NCI-H524 (cell line): ENCODE measurements around the gene SRXN1.
"Not testable (repeated sequence)": the region's sequence is repeated elsewhere in the genome, so short reads cannot be mapped to it uniquely, and the experiment has no call there.

ENCODE experiments used
- DNase-seq, 2 experiments: peaks; one replicate each; lab custom pipeline; 2025; lab: John Stamatoyannopoulos, UW

SRXN1 gene

DNA sequence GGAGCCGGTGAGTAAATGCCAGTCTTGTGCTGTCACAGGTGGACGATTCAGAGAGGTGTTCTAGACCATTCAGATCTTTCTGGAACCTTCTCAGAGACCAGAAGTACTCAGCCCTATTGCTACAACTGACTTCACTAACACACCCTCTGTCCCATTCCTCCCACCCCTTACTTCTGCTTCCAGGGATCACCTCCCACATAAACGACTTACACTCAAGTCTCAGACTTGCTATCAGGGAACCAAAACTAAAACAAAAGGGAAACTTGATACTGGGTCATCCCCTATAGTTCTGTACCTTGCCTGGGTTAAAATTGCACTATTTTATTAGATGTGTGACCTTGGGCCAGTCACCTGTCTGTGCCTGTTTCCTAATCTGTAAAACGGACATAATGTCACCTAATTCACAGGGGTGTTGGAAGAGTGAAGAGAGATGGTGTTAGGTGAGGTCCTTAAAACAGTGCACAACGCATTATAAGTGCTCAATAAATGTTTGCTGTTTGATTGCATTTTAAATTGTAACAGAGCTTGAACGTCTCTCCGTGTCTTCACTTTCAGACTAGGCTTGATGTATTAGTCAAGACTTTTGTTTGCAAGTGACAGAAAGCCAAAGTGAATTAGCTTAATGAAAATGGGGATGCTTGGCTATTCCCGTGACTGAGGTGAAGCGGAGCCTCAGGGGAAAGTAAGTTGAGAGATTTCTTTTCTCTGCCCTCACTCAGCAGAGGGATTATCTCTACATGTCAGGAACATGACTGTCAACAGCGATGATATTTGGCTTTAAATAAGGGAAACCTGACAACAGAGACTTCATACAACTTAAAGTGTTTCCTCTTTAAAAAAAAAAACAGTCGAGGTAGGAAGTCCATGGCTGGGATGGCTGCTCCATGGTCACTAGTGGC is 3.0 kb upstream of the SRXN1 start:
- DNase-seq = no peak

DNA sequence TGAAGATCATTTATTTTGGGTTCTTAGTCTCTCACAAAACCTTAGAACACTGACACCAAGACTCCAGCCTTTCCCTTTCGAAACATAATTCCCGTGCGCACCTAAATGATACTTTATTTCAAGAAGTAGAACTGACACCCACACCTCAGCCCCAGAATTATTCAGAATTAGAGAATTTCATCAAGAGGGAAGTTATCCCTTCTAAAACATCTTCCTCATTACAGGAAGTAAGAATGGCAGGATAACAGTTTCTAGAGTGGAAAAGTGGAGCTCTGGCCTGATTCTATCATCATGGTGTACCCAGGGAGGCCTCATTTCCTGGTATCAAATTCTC is 1.4 kb upstream of the SRXN1 start:
- no peak for DNase-seq

DNA sequence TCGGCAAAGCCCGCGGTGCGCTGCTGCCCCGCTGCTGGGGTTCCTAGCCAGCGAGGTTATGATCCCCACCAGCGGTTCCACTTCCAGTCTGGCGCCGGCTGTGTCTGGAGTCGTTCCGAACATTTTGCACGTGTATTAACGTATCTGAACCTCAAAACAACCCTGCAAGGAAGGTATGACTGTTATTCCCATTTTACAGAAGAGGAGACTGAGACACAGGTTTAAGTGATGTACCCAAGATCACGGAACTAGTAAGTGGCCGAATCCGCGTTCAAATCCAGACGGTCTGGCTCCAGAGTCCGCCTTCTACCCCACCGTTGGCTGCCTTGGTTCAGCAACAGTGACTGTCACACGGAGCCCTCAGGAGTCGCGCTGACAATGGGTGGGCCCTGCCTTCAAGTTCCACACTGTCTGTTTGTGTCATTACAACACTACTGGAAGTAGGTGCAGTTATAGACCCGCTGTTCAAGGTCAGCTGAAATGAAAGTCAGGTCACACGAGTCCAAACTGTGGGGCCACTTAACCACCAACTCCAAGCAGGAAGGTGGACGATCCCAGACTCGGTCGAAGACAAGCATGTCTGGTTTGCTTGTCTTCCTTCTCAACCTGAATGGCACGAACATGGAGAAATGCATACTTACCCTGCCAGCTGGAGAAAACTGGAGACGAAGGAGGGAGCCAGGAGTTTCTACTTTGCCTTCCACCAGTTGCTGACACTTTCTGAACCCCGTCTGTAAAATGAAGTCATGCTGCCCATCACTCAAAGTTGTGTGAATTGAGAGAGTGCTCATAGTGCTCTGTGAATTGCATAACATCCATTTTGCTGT is 803 bp upstream of the SRXN1 start:
- DNase-seq = no peak

DNA sequence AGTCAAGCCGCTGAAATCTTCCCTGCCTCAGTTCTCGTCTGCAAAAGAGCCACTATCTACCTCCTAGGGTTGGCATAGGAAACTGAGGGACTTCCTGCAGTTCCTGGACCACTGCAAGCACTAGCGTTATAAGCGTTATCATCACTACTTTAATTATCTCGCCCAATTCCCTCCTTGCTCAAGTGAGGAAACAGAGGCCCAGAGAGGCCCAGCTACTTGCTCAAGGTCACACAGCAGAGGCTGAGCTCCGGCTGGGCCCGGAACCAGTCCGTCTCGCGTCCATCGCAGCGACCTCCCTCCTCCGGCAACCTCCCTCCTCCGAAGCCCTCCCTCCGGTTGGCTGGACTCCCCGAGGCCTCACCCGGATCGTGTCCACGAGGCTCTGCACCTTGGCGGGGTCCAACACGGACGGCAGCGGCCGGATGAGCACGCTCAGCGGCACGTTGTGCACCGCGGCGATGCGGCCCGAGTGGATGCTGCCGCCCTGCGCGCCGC is 338 bp downstream of the SRXN1 start:
- DNase-seq = no peak

DNA sequence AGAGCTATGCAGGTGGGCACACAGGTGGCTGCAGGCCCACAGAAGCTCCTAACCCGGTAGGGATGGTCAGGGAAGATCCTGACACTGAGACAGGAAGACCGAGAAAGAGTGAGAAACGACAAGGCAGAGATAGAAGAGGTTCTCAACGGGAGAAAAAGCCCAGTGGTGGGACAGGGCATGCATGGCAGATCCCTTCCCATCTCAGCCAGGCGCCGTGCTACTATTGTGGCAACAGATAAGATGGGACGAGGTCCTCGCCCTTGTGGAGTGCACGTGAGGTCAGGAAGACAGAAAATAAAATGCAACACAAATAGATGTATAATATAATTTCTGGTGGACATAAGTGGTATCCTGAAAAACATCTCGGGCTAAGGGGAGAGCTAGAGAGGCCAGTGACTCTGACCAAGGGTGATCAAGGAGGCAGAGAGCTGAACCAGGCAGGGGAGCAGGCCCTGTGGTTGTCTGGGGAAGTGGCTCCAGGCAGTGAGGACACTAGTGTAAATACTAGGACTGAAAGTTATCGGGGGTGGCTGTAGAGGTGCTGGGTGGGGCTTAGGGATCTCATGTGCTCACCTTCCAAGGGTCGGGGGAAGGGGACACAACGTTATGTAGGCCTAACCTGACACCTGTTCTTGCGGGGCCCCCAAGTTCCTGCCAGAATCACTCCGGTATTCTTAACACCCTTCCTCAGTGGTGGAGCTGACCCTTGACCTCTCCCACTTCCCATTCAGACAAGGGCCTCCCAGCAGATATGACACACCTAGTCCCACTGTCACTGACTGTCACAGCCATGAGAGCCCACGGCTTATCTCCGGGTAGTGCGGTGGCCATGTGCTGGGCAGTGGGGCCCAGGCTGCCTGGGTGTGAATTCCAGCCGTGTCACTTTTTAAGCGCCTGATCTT is 1.0 kb downstream of the SRXN1 start:
- peak in 1 of 2 experiments; percentile 36 for DNase-seq

DNA sequence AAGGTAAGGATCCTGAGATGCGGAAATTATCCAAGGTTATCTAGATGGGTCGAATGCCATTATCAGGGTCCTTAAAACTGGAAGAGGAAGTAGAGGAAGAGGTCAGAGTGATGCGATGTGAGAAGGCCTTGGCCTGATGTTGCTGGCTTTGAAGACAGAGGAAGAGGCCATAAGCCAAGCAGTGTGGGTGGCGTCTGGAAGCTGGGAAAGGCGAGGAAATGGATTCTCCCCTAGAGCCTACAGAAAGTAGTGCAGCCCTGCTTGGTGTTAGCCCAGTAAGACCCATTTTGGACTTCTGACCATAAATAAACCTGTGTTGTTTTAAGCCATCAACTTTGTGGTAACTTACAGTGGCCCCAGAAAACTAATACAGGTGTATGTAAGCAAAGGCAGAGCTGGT is 2.0 kb downstream of the SRXN1 start:
- DNase-seq = no peak

DNA sequence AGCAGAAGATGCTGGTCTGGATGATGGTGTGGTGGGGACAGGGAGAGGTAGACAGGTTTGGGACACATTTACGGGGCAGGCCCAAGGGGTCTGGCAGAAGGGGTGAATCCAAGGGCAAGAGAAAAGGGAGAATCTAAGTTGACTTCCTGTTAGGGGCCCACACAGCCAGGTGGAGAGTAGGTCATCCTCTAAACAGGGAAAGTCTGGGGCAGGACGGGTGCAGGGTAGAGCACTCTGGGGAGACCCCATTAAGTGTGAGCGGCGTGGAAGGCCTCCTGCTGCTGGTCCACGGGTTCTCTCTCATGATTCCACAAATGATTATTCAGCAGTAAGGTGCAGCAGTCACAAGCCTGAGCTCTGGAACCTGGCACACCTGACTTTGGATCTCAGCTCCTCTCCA is 2.7 kb downstream of the SRXN1 start:
- DNase-seq = no peak

DNA sequence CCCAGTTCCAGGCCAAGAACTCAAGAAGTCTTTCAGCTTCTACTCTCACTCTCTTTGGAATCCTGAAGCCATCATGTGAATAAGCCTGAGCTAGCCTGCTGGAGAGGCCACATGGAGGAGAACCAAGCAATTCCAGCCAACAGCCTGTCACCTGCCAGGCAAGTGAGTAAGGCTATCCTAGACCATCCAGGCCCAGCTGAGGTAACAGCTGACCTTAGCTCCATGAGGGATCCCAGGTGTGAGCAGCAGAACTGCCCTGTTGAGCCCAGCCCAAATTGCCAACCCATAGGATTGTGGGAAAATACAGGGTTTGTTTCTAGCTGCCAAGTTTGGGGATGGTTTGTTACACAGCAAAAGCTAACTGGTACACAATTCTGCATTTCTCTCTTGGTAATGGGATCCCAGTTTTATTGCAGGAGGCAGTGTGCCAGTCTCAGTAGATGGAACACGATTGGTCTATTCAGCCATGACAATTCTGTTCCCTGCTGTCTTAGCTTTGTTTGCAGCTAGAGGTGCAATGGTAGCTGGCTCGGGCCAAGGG is 5.5 kb downstream of the SRXN1 start:
- no peak for DNase-seq

DNA sequence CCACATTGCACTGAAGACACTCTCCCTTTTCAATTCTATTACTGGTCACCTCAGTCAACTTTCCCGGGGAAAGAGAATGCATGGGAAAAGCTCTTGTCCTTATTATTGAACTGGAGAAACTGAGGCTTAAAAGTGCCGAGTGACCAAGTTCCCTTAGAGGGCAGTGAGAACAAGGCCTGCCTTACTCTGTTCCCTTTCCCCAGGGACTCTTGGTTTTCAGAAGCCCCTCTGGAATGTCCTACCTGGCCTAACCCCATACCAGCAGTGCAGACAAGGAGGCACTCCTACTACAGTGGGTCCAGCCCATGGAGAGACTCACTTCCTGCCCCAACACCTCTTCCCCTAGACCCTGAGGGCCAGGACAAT is 6.1 kb downstream of the SRXN1 start:
- DNase-seq = no peak

DNA sequence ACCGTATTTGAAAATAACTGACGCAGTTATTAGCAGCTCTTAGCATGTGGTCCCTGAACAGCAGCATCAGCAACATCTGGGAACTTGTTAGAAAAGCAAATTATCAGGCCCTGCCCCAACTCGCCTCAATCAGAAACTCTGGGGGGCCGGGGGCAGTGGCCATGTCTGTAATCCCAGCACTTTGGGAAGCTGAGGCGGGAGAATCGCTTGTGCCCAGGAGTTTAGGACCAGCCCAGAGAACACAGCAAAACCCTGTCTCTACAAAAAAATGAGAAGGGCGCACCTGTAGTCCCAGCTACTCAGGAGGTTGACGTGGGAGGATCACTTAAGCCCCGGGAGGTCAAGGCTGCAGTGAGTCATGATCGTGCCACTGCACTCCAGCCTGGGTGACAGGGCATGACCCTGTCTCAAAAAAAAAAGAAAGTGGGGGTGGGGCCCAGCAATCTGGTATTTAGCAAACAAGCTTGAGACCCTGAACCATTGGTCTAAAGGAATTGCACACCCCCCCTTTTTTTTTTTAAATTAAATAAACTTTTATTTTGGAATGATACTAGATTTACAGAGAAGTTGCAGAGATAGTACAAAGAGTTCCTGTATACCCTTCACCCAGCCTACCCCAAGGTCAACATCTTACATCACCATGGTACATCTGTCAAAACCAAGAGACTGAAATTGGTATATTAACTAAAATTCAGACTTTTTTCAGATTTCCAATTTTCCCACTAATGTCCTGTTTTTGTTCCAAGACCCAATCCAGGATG is 6.7 kb downstream of the SRXN1 start:
- no peak for DNase-seq

DNA sequence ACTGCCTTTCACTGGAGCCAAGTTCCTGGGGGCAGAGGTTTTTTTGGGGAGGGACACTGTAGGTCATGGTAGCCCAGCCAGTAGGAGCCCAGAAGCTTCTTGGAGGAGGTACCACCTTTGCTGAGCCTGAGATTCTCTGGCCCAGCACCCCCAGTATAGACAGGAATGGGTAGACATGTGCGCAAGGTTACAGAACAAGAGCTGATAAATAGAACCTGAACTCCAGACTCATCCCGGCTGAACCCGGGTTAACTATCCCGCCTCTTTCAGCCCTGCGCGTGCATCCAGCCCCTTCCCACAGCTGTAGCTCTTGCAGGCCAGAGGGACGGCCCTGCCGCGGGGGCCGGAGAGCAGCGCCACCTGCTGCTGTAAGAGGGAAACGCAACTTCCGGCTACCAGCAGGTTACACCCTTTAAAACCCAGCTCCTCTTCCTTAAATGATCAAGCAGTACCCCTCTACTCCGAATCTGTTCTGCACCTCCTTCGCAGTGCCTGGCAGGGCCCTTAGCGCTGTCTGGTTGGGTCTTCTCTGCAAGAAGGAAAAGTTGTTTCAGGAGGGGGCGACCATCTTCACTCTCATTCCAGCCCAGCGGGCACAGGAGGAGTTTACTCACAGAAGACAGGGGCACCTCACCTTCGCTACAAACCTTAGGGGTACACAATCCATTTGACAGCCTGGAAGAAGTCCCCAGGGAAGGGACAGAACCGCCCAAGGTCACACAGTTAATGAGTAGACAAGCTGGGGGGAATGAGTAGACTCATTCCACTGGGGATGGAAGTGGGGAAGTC is 7.5 kb downstream of the SRXN1 start:
- peak; percentile 64 to 84 for DNase-seq

DNA sequence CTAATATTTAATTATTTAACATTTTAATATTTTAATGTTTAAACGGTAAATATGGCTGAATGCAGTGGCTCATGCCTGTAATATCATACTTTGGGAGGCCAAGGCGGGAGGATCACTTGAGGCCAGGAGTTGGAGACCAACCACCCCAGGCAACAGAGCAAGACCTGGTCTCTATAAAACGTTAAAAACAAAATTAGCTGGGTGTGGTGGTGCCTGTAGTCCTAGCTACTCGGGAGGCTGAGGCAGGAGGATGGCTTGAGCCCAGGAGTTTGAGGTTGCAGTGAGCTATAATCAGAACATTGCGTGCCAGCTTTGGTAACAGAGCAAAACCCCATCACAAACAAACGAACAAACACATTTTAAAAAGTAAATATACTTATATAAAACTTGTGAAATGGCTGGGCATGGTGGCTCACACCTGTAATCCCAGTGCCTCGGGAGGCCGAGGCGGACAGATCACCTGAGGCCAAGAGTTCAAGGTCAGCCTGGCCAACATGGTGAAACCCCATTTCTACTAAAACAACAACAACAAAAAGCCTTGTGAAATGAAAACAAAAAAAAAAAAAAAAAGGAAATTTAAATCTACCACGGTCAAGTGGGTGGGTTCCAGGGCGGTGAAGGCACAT is 8.2 kb downstream of the SRXN1 start:
- DNase-seq = no peak

DNA sequence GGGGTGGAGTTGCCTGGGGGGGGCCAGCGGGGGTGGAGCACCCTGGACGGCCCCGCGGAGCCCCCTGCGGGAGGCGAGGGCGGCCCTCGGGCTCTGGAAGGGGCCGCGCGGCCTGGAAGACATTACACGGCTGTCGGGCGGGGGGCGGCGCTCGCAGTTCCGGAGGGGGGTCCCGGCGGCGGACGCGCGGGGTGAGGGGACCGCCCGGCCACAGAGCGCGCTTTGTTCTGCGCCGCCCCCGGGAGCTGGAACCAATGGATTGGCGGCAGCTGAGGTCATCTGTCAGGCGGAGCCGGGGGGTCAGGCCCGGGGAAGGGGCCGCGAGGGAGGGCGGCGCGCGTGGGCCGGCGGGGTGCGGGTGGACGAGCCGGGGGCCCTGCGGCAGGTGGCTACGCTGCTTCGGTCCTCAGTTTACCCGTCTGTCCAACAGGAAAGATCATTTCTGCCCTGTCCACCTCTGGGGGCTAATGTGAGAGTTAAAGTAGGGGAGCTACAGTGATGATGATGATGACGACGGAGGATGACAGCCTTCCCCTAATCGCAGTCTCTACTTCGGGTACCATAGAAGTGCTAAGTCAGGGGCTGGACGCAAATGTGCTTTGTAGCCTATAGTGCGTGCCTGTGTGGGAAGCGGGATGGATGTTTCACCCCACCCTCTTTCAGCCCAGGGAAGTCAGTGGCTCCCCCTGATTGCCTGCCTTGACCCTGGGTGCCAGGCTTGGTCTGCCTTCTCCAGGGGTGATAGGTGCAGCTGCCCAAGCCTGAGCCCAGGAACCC is 10.4 kb downstream of the SRXN1 start:
- DNase-seq = peak in 1 of 2 experiments; percentile 50

DNA sequence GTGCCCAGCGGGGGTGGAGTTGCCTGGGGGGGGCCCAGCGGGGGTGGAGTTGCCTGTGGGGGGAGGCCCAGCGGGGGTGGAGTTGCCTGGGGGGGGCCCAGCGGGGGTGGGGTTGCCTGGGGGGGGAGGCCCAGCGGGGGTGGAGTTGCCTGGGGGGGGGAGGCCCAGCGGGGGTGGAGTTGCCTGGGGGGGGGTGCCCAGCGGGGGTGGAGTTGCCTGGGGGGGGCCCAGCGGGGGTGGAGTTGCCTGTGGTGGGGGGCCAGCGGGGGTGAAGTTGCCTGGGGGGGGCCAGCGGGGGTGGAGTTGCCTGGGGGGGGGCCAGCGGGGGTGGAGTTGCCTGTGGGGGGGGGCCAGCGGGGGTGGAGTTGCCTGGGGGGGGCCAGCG is 11.0 kb downstream of the SRXN1 start:
- DNase-seq = not testable (repeated sequence)

DNA sequence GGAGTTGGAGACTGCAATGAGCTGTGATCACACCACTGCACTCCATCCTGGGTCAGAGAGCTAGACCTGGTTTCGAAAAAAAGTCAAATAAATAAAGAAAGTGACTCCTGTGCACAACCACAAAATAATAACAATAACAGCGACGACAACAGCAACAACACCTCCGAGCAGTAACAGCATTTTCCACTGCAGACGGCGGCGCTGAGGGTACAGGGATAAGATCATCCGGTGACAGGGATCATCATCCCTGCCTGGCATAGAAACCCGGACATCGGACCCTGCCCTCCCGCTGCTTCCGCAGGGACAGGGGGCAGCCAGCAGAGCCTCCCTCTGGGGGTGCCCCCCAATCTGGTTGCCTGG is 11.5 kb downstream of the SRXN1 start:
- peak in 1 of 2 experiments; percentile 42 for DNase-seq

DNA sequence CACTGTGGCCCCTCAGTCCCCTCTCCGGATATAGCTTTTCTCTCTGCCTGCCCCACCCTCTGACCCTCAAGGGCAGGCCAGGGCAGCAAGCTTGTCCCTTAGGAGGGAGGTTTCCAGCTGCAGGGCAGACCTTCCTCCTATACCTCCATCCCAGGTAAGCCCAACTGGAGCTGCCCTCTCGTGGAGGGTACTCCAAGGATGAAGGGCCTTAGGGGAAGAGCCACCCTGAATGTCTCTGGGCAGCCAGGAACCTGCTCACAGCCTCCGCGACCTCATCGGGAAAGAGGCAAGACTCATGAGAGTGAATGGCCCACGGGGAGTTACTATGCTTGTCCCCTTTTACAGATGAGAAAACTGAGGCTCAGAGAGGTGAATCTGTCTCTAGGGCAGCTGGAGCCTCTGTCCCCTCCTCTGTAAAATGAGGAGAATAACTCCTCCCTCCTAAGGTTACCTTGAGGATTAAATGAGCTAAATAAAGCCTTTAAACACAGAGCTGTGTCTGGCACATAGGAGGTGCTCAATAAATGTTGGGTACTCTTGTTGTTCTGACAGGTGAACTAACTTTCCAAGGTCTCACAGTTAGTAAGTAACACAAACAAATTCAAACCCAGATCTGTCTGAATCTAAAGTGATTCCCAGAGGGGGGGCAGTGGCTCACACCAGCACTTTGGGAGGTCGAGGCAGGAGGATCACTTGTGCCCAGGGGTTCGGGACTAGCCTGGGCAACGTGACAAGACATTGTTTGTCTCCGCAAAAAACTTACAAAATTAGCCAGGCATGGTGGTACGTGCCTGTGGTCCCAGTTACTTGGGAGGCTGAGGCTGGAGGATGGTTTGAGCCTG is 12.1 kb downstream of the SRXN1 start:
- DNase-seq = no peak

DNA sequence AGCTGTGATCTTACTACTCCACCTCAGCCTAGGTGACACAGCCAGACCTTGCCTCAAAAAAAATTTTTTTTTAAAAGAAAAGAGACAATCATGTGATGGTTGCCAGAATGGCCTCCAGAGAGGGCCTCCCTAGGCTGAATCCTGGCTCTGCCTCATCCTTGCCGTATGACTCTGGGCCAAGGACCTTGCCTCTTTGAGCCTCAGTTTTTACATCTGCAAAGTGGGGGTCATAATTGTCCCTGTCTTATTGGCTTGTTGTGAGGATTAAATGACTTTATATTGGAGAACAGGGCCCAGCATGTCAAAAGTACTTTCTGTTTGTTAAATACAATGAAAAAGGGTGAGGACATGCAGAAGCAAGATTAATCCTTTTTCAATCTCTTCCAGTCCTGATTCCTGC is 14.4 kb downstream of the SRXN1 start:
- no peak for DNase-seq

DNA sequence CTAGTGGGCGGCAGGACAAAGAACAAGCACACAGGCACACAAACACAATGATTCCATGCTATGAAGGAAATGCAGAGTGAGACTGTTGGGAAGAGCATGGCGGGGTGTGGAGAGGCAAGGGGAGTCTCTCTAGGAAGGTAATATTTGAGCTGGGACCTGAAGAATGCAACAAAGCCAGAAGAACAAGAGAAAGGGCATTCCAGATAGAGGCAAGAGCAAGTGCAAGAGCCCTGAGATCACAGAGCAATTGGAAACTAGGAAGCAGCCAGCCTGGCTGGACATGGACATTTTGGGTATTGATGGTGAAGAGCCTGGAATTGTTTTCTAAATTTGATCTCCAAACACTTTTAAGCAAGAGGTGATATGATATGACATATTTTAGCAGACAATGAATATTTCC is 15.4 kb downstream of the SRXN1 start:
- no peak for DNase-seq
